Measurements from ENCODE around the gene REPS1.

GRCh38 chr6:139020689-139021088 lies 32.6 kb upstream of the REPS1 start:
- TF ChIP-seq POLR2A (IDR thresholded peaks at IDR 0.05; ENCODE audit: low read length) (no peak), GATA1 (IDR thresholded peaks at IDR 0.05; ENCODE audit: low read depth, low read length) (no peak)

Measured in erythroblast (primary cell).